ENCODE results near the gene LPIN1.

The LPIN1 gene

DNA sequence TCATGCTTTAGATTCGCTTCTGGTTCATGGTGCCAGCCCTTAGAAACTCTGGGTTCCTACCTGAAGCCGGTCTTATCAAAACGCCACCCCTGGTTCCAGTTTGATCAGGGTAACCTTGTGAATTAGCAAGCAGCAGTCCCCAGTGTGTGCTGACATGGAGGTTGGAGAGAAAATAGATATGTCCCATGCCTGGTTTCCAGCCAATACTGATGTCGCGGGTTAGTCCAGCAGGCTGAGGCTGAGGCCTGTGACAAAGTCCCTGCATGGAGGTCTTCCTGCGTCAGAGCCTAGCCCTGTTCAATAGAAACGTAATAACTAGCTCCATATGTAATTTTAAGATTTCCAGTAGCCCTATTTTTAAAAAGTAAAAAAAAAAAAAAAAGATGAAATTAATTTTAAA, 28.2 kb downstream of the LPIN1 start:
- no peak for TF ChIP-seq POLR2AphosphoS5 (IDR thresholded peaks at IDR 0.05; ENCODE audit: low read depth, low read length)
- TF ChIP-seq FOXP2 (optimal IDR thresholded peaks at IDR 0.05; ENCODE audit: borderline replicate concordance, extremely low read depth, extremely low read length, insufficient read depth): no peak
- no peak for TF ChIP-seq TAF1 (IDR thresholded peaks at IDR 0.05; ENCODE audit: borderline replicate concordance, insufficient read depth, low read length)
- no peak for TF ChIP-seq SIN3A (IDR thresholded peaks at IDR 0.05; ENCODE audit: borderline replicate concordance, insufficient read depth, low read length)

DNA sequence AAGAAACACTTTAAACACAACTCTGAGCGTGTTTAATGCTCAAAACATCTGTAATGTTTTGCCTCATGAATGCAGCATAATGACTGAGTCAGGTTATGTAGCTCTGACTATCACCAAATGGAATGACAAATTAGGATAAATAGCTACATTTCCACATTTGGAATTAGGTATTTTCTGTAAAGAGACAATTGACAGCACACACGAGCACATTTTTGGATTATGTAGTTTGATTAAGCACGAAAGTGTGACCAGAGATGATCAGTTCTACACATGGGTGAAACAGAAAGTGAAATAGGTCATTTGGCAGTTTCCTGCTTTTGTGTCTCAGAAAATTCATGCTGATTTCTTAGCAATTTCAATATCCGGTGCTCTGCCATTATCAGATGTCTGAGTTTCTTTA, 29.0 kb downstream of the LPIN1 start:
- no peak for TF ChIP-seq POLR2AphosphoS5 (IDR thresholded peaks at IDR 0.05; ENCODE audit: low read depth, low read length)

DNA sequence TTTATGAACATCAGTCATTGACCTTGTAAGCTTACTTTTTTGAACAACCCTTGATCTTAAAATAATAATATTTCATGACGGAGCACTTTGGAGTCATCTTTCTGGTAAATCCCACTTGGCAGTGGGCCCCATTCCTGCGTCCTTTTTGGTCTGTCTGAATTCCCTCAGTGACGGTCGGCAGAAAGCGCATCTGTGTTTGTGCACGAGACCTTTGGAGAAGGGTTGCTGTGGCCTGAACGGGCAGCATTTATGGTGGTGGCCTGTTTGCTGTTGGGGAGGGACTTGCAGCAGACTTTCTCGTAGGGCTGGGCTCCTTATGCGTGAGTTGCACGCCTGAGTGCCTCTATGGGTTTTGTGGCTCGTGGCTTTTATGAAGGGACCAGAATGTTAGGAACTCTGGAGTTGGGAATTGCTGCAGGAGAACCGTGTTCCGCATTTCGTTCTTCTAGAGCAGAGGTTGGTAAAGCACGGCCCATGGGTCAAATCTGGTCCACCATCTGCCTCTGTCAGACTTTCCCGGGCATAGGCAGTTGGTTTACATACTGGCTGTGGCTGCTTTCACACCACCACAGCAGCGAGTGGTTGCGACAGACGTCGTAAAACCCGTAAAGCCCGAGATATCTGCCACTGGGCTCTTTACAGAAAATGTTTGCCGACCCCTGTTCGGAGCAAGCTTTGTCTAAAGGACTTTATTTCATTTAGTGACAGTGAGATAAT, 30.8 kb downstream of the LPIN1 start:
- TF ChIP-seq POLR2AphosphoS5 (IDR thresholded peaks at IDR 0.05; ENCODE audit: low read depth, low read length) (no peak), TAF1 (IDR thresholded peaks at IDR 0.05; ENCODE audit: borderline replicate concordance, insufficient read depth, low read length) (no peak), SIN3A (IDR thresholded peaks at IDR 0.05; ENCODE audit: borderline replicate concordance, insufficient read depth, low read length) (no peak), FOXP2 (optimal IDR thresholded peaks at IDR 0.05; ENCODE audit: borderline replicate concordance, extremely low read depth, extremely low read length, insufficient read depth) (no peak)
- TF ChIP-seq, protein P1, sequence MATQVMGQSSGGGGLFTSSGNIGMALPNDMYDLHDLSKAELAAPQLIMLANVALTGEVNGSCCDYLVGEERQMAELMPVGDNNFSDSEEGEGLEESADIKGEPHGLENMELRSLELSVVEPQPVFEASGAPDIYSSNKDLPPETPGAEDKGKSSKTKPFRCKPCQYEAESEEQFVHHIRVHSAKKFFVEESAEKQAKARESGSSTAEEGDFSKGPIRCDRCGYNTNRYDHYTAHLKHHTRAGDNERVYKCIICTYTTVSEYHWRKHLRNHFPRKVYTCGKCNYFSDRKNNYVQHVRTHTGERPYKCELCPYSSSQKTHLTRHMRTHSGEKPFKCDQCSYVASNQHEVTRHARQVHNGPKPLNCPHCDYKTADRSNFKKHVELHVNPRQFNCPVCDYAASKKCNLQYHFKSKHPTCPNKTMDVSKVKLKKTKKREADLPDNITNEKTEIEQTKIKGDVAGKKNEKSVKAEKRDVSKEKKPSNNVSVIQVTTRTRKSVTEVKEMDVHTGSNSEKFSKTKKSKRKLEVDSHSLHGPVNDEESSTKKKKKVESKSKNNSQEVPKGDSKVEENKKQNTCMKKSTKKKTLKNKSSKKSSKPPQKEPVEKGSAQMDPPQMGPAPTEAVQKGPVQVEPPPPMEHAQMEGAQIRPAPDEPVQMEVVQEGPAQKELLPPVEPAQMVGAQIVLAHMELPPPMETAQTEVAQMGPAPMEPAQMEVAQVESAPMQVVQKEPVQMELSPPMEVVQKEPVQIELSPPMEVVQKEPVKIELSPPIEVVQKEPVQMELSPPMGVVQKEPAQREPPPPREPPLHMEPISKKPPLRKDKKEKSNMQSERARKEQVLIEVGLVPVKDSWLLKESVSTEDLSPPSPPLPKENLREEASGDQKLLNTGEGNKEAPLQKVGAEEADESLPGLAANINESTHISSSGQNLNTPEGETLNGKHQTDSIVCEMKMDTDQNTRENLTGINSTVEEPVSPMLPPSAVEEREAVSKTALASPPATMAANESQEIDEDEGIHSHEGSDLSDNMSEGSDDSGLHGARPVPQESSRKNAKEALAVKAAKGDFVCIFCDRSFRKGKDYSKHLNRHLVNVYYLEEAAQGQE (IDR thresholded peaks at IDR 0.05; ENCODE audit: insufficient read depth in 1 of 2, low read depth in 2 of 2, low read length in 2 of 2): no peak

GRCh38 chr2:11777886-11778415, 31.5 kb downstream of the LPIN1 start:
- TF ChIP-seq FOXP2 (optimal IDR thresholded peaks at IDR 0.05; ENCODE audit: borderline replicate concordance, extremely low read depth, extremely low read length, insufficient read depth): no peak
- no peak for TF ChIP-seq TAF1 (IDR thresholded peaks at IDR 0.05; ENCODE audit: borderline replicate concordance, insufficient read depth, low read length)
- no peak for TF ChIP-seq POLR2AphosphoS5 (IDR thresholded peaks at IDR 0.05; ENCODE audit: low read depth, low read length)
- TF ChIP-seq SIN3A (IDR thresholded peaks at IDR 0.05; ENCODE audit: borderline replicate concordance, insufficient read depth, low read length): no peak
- TF ChIP-seq, protein P1 (IDR thresholded peaks at IDR 0.05; ENCODE audit: insufficient read depth in 1 of 2, low read depth in 2 of 2, low read length in 2 of 2): no peak

GRCh38 chr2:11778416-11778815, 32.0 kb downstream of the LPIN1 start:
- TF ChIP-seq FOXP2 (optimal IDR thresholded peaks at IDR 0.05; ENCODE audit: borderline replicate concordance, extremely low read depth, extremely low read length, insufficient read depth): no peak

DNA sequence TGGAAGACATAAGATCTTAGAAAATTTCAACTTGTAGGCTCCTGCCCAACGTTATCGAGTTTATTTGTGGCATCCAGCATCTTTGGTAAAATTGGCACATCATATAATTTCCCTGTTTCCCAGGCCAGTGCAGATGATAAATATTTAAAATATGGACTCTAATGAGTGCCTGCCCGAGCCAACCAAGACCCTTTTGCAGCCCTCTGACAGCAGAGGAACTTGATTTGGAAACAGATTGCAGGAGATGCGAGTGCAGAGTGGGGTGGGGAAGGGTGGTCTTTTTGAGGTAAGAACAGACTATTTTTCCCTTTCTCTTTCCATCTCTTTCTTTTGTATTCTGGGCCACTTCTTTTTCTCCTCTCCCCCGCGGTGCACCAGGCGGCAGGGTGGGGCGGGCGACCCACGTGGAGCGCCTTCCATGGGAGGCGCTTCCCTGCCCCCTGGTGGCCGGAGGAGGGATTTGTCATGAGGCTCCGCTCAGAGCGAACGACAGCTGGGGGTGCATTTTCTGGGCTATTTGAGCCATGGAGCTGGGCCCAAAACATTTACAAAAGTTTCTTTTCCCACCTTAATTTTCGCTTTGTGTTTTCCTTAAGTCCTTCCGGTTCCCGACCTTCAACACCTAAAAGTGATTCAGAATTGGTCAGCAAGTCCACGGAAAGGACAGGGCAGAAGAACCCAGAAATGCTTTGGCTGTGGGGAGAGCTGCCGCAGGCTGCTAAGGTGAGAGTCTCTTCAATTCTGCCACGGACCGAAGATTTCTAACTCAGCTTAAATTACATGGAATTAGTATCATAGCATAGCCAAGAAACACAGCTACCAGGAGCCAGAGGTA, 32.7 kb downstream of the LPIN1 start:
- TF ChIP-seq FOXP2 (optimal IDR thresholded peaks at IDR 0.05; ENCODE audit: borderline replicate concordance, extremely low read depth, extremely low read length, insufficient read depth) (peak; percentile 38), SIN3A (IDR thresholded peaks at IDR 0.05; ENCODE audit: borderline replicate concordance, insufficient read depth, low read length) (peak; percentile 85; the same call in 1 of the 2 replicates)
- TF ChIP-seq, protein P1 (IDR thresholded peaks at IDR 0.05; ENCODE audit: insufficient read depth in 1 of 2, low read depth in 2 of 2, low read length in 2 of 2): no peak
